Mesendoderm (in vitro differentiated cells): ENCODE data around the gene PSMB10. TPM values are rescaled to one million over a fixed set of nuclear protein-coding genes. Genes with fewer than 3 reads are reported as not detected.

Source experiments
- small RNA-seq: library from polyadenylated mRNA; stranded (forward); fragments of <200 nt; extraction: miRNeasy Mini kit (QIAGEN cat#:217004); gene quantifications from one replicate; pipeline ENCODE3, GENCODE V24; 2013; ENCODE audit not compliant: insufficient read depth

The PSMB10 gene

Small RNA genes lying within 50 kb of the gene (small RNA-seq; reads per million reads assigned to genes)
- gene NRN1L: not detected
